ENCODE measurements around the gene CHCHD4. TPM values are rescaled to one million over a fixed set of nuclear protein-coding genes. Genes with fewer than 3 reads are reported as not detected.

Gene CHCHD4
- total and polyA plus RNA-seq, 2 donors (not counting 1 experiment from before 2014, with no cell fraction given), result 12.7 to 16.3 TPM

- Histone ChIP-seq H2AFZ (ENCODE audit: low read length) (no peak overlapping the region), H3K27ac (ENCODE audit: insufficient read depth, low read length) (no peak overlapping the region), H3K79me2 (ENCODE audit: control insufficient read depth, insufficient read depth, low read length) (no peaks in the 10 kb centered on the region), H3K4me1 (ENCODE audit: control insufficient read depth, extremely low read depth, insufficient read depth, low read length) (no peaks in the 10 kb centered on the region), H4K20me1 (ENCODE audit: control insufficient read depth, extremely low read depth, insufficient read depth, low read length) (no peaks in the 10 kb centered on the region), H3K36me3 (ENCODE audit: control insufficient read depth, insufficient read depth, low read length) (no peaks in the 10 kb centered on the region), H3K9ac (ENCODE audit: insufficient read depth, low read length) (no peak overlapping the region), H3K4me2 (ENCODE audit: extremely low read depth, insufficient read depth, low read length) (no peak overlapping the region), H3K27me3 (ENCODE audit: control insufficient read depth, insufficient read depth, low read length) (no peaks in the 10 kb centered on the region), H3K4me3 (replicated peaks in 1 of 4; ENCODE audit: control extremely low read depth in 1 of 4, insufficient read depth in 1 of 4, low read depth in 3 of 4, low read length in 4 of 4) (no peak overlapping the region), H3K9me3 (ENCODE audit: control insufficient read depth, insufficient read depth, low read depth, low read length) (no peaks in the 10 kb centered on the region)
- TF ChIP-seq, protein P1, sequence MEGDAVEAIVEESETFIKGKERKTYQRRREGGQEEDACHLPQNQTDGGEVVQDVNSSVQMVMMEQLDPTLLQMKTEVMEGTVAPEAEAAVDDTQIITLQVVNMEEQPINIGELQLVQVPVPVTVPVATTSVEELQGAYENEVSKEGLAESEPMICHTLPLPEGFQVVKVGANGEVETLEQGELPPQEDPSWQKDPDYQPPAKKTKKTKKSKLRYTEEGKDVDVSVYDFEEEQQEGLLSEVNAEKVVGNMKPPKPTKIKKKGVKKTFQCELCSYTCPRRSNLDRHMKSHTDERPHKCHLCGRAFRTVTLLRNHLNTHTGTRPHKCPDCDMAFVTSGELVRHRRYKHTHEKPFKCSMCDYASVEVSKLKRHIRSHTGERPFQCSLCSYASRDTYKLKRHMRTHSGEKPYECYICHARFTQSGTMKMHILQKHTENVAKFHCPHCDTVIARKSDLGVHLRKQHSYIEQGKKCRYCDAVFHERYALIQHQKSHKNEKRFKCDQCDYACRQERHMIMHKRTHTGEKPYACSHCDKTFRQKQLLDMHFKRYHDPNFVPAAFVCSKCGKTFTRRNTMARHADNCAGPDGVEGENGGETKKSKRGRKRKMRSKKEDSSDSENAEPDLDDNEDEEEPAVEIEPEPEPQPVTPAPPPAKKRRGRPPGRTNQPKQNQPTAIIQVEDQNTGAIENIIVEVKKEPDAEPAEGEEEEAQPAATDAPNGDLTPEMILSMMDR (conservative IDR thresholded peaks at IDR 0.05 in 1 of 2, IDR thresholded peaks at IDR 0.05 in 1 of 2; ENCODE audit: low read depth in 1 of 2, low read length in 2 of 2), result no peak
- no peak for TF ChIP-seq EZH2 (IDR thresholded peaks at IDR 0.05; ENCODE audit: low read length, missing control alignments)
- DNase-seq (ENCODE audit: low read depth in 2 of 2), result no peak
Measured at GRCh38 chr3:14097616-14098391, 26.9 kb downstream of the CHCHD4 start.

- H3K4me1 ChIP-seq (ENCODE audit: control insufficient read depth, extremely low read depth, insufficient read depth, low read length), result no peaks in the 10 kb centered on the region
- no peak overlapping the region for H3K4me2 ChIP-seq (ENCODE audit: extremely low read depth, insufficient read depth, low read length)
- H3K79me2 ChIP-seq (ENCODE audit: control insufficient read depth, insufficient read depth, low read length), result no peaks in the 10 kb centered on the region
- H3K9ac ChIP-seq (ENCODE audit: insufficient read depth, low read length), result no peak overlapping the region
- DNase-seq (ENCODE audit: low read depth in 2 of 2), result no peak
- H3K36me3 ChIP-seq (ENCODE audit: control insufficient read depth, insufficient read depth, low read length), result no peaks in the 10 kb centered on the region
- no peak overlapping the region for H2AFZ ChIP-seq (ENCODE audit: low read length)
- H3K4me3 ChIP-seq (replicated peaks in 1 of 4; ENCODE audit: control extremely low read depth in 1 of 4, insufficient read depth in 1 of 4, low read depth in 3 of 4, low read length in 4 of 4), result no peak overlapping the region
- H3K27me3 ChIP-seq (ENCODE audit: control insufficient read depth, insufficient read depth, low read length), result no peaks in the 10 kb centered on the region
- TF ChIP-seq, protein P1 (conservative IDR thresholded peaks at IDR 0.05 in 1 of 2, IDR thresholded peaks at IDR 0.05 in 1 of 2; ENCODE audit: low read depth in 1 of 2, low read length in 2 of 2), result no peak
- TF ChIP-seq EZH2 (IDR thresholded peaks at IDR 0.05; ENCODE audit: low read length, missing control alignments), result no peak
- H3K9me3 ChIP-seq (ENCODE audit: control insufficient read depth, insufficient read depth, low read depth, low read length), result no peaks in the 10 kb centered on the region
- H3K27ac ChIP-seq (ENCODE audit: insufficient read depth, low read length), result no peak overlapping the region
- H4K20me1 ChIP-seq (ENCODE audit: control insufficient read depth, extremely low read depth, insufficient read depth, low read length), result no peaks in the 10 kb centered on the region
Measured at GRCh38 chr3:14096742-14097141, 27.9 kb downstream of the CHCHD4 start.

DNA sequence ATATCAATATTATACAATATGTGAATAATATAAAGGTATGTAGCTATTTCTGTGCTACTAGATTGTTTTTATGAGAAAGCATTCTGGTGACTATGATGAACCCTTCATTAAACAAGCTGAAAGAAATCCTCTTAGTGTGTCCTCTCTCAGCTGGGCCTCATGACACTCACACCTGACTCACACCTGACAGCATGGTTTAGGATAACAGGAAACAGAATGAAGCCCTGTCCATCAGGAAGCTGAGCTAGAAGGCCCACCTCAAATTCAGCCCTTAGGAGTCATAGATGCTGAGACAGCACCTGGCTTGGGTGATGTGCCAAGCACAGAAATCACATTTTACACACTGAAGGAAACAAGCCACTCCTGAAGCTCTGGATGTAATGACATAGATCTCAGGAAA lies 30.8 kb downstream of the CHCHD4 start:
- H3K79me2 ChIP-seq (ENCODE audit: control insufficient read depth, insufficient read depth, low read length), result no peaks in the 10 kb centered on the region
- no peaks in the 10 kb centered on the region for H3K36me3 ChIP-seq (ENCODE audit: control insufficient read depth, insufficient read depth, low read length)
- H3K4me3 ChIP-seq (replicated peaks in 1 of 4; ENCODE audit: control extremely low read depth in 1 of 4, insufficient read depth in 1 of 4, low read depth in 3 of 4, low read length in 4 of 4), result no peak overlapping the region
- DNase-seq (ENCODE audit: low read depth in 2 of 2), result no peak
- H3K4me1 ChIP-seq (ENCODE audit: control insufficient read depth, extremely low read depth, insufficient read depth, low read length), result no peaks in the 10 kb centered on the region
- H4K20me1 ChIP-seq (ENCODE audit: control insufficient read depth, extremely low read depth, insufficient read depth, low read length), result no peaks in the 10 kb centered on the region
- H3K4me2 ChIP-seq (ENCODE audit: extremely low read depth, insufficient read depth, low read length), result no peak overlapping the region
- H3K27ac ChIP-seq (ENCODE audit: insufficient read depth, low read length), result no peak overlapping the region
- H3K9me3 ChIP-seq (ENCODE audit: control insufficient read depth, insufficient read depth, low read depth, low read length), result no peaks in the 10 kb centered on the region
- H3K9ac ChIP-seq (ENCODE audit: insufficient read depth, low read length), result no peak overlapping the region
- H2AFZ ChIP-seq (ENCODE audit: low read length), result no peak overlapping the region
- H3K27me3 ChIP-seq (ENCODE audit: control insufficient read depth, insufficient read depth, low read length), result no peaks in the 10 kb centered on the region
- TF ChIP-seq, protein P1 (conservative IDR thresholded peaks at IDR 0.05 in 1 of 2, IDR thresholded peaks at IDR 0.05 in 1 of 2; ENCODE audit: low read depth in 1 of 2, low read length in 2 of 2), result no peak
- no peak for TF ChIP-seq EZH2 (IDR thresholded peaks at IDR 0.05; ENCODE audit: low read length, missing control alignments)

Measured in fibroblast of lung (primary cell).